Panc1 (cell line): ENCODE measurements around the gene POU3F1. TPM values are rescaled to one million over a fixed set of nuclear protein-coding genes. Genes with fewer than 3 reads are reported as not detected.

Experiments used
- ATAC-seq: fragments of 200-7000 bp; cut with Tn5 transposase; 2 replicates; pipeline ENCODE4 v1.9.1; 2020; ENCODE audit warnings: mild to moderate bottlenecking, moderate library complexity
- BruUV-seq: library from RNA; stranded (reverse); fragments of 400-500 nt; replicated peaks from 2 replicates; lab custom pipeline; 2021; lab: Mats Ljungman, UMichigan
- CTCF ChIA-PET: fragments of 300-600 bp; sonication (Branson Sonifier 250); formaldehyde crosslinking; loops from one replicate; lab custom pipeline; 2022; ENCODE audit warnings: antibody characterized with exemption; lab: Charles Lee
- POLR2A ChIA-PET: fragments of 300-600 bp; sonication (Branson Sonifier 250); formaldehyde crosslinking; loops from one replicate; lab custom pipeline; 2022; ENCODE audit warnings: antibody characterized with exemption; lab: Charles Lee
- DNase-seq: peaks from one replicate; pipeline ENCODE4 v3.0.0-alpha.2; 2010; ENCODE audit warnings: low read depth, low spot score
- H3K27ac ChIP-seq: 2 replicates; pipeline ENCODE4 v1.5.1; 2011; ENCODE audit warnings: mild to moderate bottlenecking, low read length, inconsistent platforms
- H3K27me3 ChIP-seq: fragments of 200-500 bp; sonication (Bioruptor generic); 2 replicates; pipeline ENCODE4 v1.6.0; 2014; ENCODE audit warnings: low read length, inconsistent platforms; ENCODE audit not compliant: control insufficient read depth, insufficient read depth
- H3K36me3 ChIP-seq: fragments of 200-500 bp; sonication (Bioruptor generic); 2 replicates; pipeline ENCODE4 v1.5.1; 2014; ENCODE audit warnings: inconsistent platforms, mild to moderate bottlenecking, low read length, moderate library complexity; ENCODE audit not compliant: control insufficient read depth, insufficient read depth
- H3K4me1 ChIP-seq: 2 replicates; pipeline ENCODE4 v1.5.1; 2011; ENCODE audit warnings: inconsistent platforms, mild to moderate bottlenecking, low read length, moderate library complexity; ENCODE audit not compliant: control insufficient read depth, insufficient read depth
- H3K4me3 ChIP-seq, 2 experiments: 2 replicates each; pipeline ENCODE4 v1.5.1; 2011 to 2012; ENCODE audit warnings: low read depth in 2 of 2, low read length in 2 of 2, mild to moderate bottlenecking in 2 of 2, inconsistent platforms in 1 of 2, moderate library complexity in 1 of 2
- H3K9me3 ChIP-seq: fragments of 200-500 bp; sonication (Bioruptor generic); 2 replicates; pipeline ENCODE4 v1.5.1; 2014; ENCODE audit warnings: low read depth, mild to moderate bottlenecking, inconsistent platforms, low read length, moderate library complexity; ENCODE audit not compliant: control insufficient read depth, insufficient read depth
- CTCF ChIP-seq: fragments of 450-650 bp; IDR thresholded peaks from 2 replicates; pipeline ENCODE4 v1.5.1; 2017; ENCODE audit warnings: mild to moderate bottlenecking
- POLR2AphosphoS5 ChIP-seq: IDR thresholded peaks from 2 replicates; pipeline ENCODE4 v1.6.1; 2012; ENCODE audit warnings: mild to moderate bottlenecking, low read depth, low read length, moderate library complexity
- REST ChIP-seq, 2 experiments: IDR thresholded peaks; 2 replicates each; pipeline ENCODE4 v1.6.1; 2011 to 2012; ENCODE audit warnings: low read depth in 2 of 2, control low read depth in 1 of 2, low read length in 1 of 2, mild to moderate bottlenecking in 1 of 2, moderate library complexity in 1 of 2; ENCODE audit not compliant: insufficient read depth in 1 of 2
- SIN3A ChIP-seq: IDR thresholded peaks from 2 replicates; pipeline ENCODE4 v1.6.1; 2012; ENCODE audit warnings: low read depth, mild to moderate bottlenecking, low read length, moderate library complexity, borderline replicate concordance; ENCODE audit not compliant: insufficient read depth
- TCF7L2 ChIP-seq: IDR thresholded peaks from 2 replicates; pipeline ENCODE4 v1.6.1; 2011; ENCODE audit warnings: mild to moderate bottlenecking, low read depth, low read length, inconsistent platforms
- in situ Hi-C: cut with HindIII; loops from 2 replicates; pipeline ENCODE4 v1.10.0; 2016; ENCODE audit warnings: low sequenced_read_pairs, low pct_unique_long_range_greater_than_20kb
- intact Hi-C: fragments of 100-400 bp; cut with micrococcal nuclease; formaldehyde crosslinking; loops from one replicate; pipeline ENCODE4 v1.10.0; 2022; ENCODE audit not compliant: unreplicated experiment
- total RNA-seq: library from RNA; stranded (reverse); gene quantifications from one replicate; pipeline ENCODE4 v1.2.1, GENCODE V29; 2021; ENCODE audit not compliant: unreplicated experiment

Gene POU3F1
- total RNA-seq, 1 experiment from 2014 or later = 0.08 TPM

GRCh38 chr1:38068220-38068979 lies 21.8 kb upstream of the POU3F1 start:
- Histone ChIP-seq H3K4me3 (no peak overlapping the region), H3K27ac (no peak overlapping the region), H3K36me3 (no peaks in the 10 kb centered on the region), H3K9me3 (no peaks in the 10 kb centered on the region), H3K27me3 (no peaks in the 10 kb centered on the region; the same call in 1 of the 2 replicates), H3K4me1 (no peaks in the 10 kb centered on the region)
- DNase-seq (no peak), ATAC-seq (no peak)
- intact Hi-C loops = no loop called here
- ChIA-PET CTCF (interaction anchor here (0.6 kb wide), 1 partner anchor 88 kb away, joined by 3 read pairs; no protein-coding TSS in a partner anchor), POLR2A (interaction anchor here (0.6 kb wide), 2 partner anchors 50 to 381 kb away, joined by 3 read pairs; no protein-coding TSS in a partner anchor)
- in situ Hi-C loops = no loop called here
- TF ChIP-seq REST (IDR thresholded peaks at IDR 0.05; ENCODE audit: insufficient read depth in 1 of 2, low read depth in 2 of 2, low read length in 1 of 2) = no peak
- no peak for TF ChIP-seq POLR2AphosphoS5
- no peak for TF ChIP-seq SIN3A
- TF ChIP-seq CTCF = no peak
- TF ChIP-seq TCF7L2 = no peak
- no TSS peak for BruUV-seq

- H3K36me3 ChIP-seq = no peaks in the 10 kb centered on the region
- no peaks in the 10 kb centered on the region for H3K4me1 ChIP-seq
- H3K4me3 ChIP-seq = no peak overlapping the region
- CTCF ChIA-PET = no interaction called here
- ATAC-seq = no peak
- in situ Hi-C loops = no loop called here
- no peak for DNase-seq
- TF ChIP-seq SIN3A (no peak), CTCF (no peak), TCF7L2 (no peak), REST (IDR thresholded peaks at IDR 0.05; ENCODE audit: insufficient read depth in 1 of 2, low read depth in 2 of 2, low read length in 1 of 2) (no peak), POLR2AphosphoS5 (no peak)
- no peaks in the 10 kb centered on the region for H3K9me3 ChIP-seq
- H3K27me3 ChIP-seq = no peaks in the 10 kb centered on the region; the same call in 1 of the 2 replicates
- intact Hi-C loops = no loop called here
- no peak overlapping the region for H3K27ac ChIP-seq
- POLR2A ChIA-PET = interaction anchor here (0.6 to 1.3 kb wide), 2 partner anchors 18 to 750 kb away, joined by 3 to 4 read pairs; partner anchors contain the start of gene POU3F1
- no TSS peak for BruUV-seq
Observed at GRCh38 chr1:38064197-38064903, 17.8 kb upstream of the POU3F1 start.
